ENCODE results near the gene PRR7.
"Not testable (repeated sequence)": the region's sequence is repeated elsewhere in the genome, so short reads cannot be mapped to it uniquely, and the experiment has no call there.

PRR7 gene

GRCh38 chr5:177478711-177479646 is 32.4 kb downstream of the PRR7 start:
- no peaks in the 10 kb centered on the region for H3K9me3 ChIP-seq (ENCODE audit: control insufficient read depth in 1 of 2, low read length in 2 of 2)
- H3K27ac ChIP-seq (ENCODE audit: low read depth, low read length), result no peak overlapping the region
- H3K27me3 ChIP-seq (ENCODE audit: control insufficient read depth in 1 of 2, insufficient read depth in 2 of 2, low read length in 2 of 2), result no peaks in the 10 kb centered on the region
- H3K4me3 ChIP-seq (ENCODE audit: low read depth in 1 of 2, low read length in 2 of 2), result no peak overlapping the region
- H3K36me3 ChIP-seq (ENCODE audit: control insufficient read depth in 1 of 2, insufficient read depth in 2 of 2, low read length in 2 of 2), result peaks cover 0 to 4% of the 10 kb centered on the region in 2 donors
- peaks cover 12 to 15% of the 10 kb centered on the region in 2 donors for H3K4me1 ChIP-seq (ENCODE audit: control insufficient read depth in 1 of 2, insufficient read depth in 2 of 2, low read length in 2 of 2)
- H3K9ac ChIP-seq (ENCODE audit: low read depth in 1 of 2, low read length in 2 of 2), result no peak overlapping the region

- Histone ChIP-seq H3K27ac (ENCODE audit: low read depth, low read length) (no peak overlapping the region), H3K9ac (ENCODE audit: low read depth in 1 of 2, low read length in 2 of 2) (no peak overlapping the region), H3K4me1 (ENCODE audit: control insufficient read depth in 1 of 2, insufficient read depth in 2 of 2, low read length in 2 of 2) (peaks cover 12 to 15% of the 10 kb centered on the region in 2 donors)
Observed at GRCh38 chr5:177479774-177480173, 33.2 kb downstream of the PRR7 start.

GRCh38 chr5:177482359-177482795 is 35.8 kb downstream of the PRR7 start:
- Histone ChIP-seq H3K27ac (ENCODE audit: low read depth, low read length) (no peak overlapping the region), H3K4me1 (ENCODE audit: control insufficient read depth in 1 of 2, insufficient read depth in 2 of 2, low read length in 2 of 2) (peaks cover 12 to 15% of the 10 kb centered on the region in 2 donors), H3K9me3 (ENCODE audit: control insufficient read depth in 1 of 2, low read length in 2 of 2) (no peaks in the 10 kb centered on the region), H3K4me3 (ENCODE audit: low read depth in 1 of 2, low read length in 2 of 2) (no peak overlapping the region), H3K36me3 (ENCODE audit: control insufficient read depth in 1 of 2, insufficient read depth in 2 of 2, low read length in 2 of 2) (peaks cover 0 to 7% of the 10 kb centered on the region in 2 donors), H3K9ac (ENCODE audit: low read depth in 1 of 2, low read length in 2 of 2) (no peak overlapping the region), H3K27me3 (ENCODE audit: control insufficient read depth in 1 of 2, insufficient read depth in 2 of 2, low read length in 2 of 2) (no peaks in the 10 kb centered on the region)

More at GRCh38 chr5:177479774-177480173, 33.2 kb downstream of the PRR7 start:
- no peak overlapping the region for H3K4me3 ChIP-seq (ENCODE audit: low read depth in 1 of 2, low read length in 2 of 2)
- no peaks in the 10 kb centered on the region for H3K9me3 ChIP-seq (ENCODE audit: control insufficient read depth in 1 of 2, low read length in 2 of 2)
- H3K36me3 ChIP-seq (ENCODE audit: control insufficient read depth in 1 of 2, insufficient read depth in 2 of 2, low read length in 2 of 2), result peaks cover 0 to 6% of the 10 kb centered on the region in 2 donors
- H3K27me3 ChIP-seq (ENCODE audit: control insufficient read depth in 1 of 2, insufficient read depth in 2 of 2, low read length in 2 of 2), result no peaks in the 10 kb centered on the region

- H3K9me3 ChIP-seq (ENCODE audit: control insufficient read depth in 1 of 2, low read length in 2 of 2), result no peaks in the 10 kb centered on the region
- no peaks in the 10 kb centered on the region for H3K27me3 ChIP-seq (ENCODE audit: control insufficient read depth in 1 of 2, insufficient read depth in 2 of 2, low read length in 2 of 2)
- no peak overlapping the region for H3K27ac ChIP-seq (ENCODE audit: low read depth, low read length)
- no peak overlapping the region for H3K4me3 ChIP-seq (ENCODE audit: low read depth in 1 of 2, low read length in 2 of 2)
- H3K36me3 ChIP-seq (ENCODE audit: control insufficient read depth in 1 of 2, insufficient read depth in 2 of 2, low read length in 2 of 2), result peaks cover 6 to 11% of the 10 kb centered on the region in 2 donors
- H3K4me1 ChIP-seq (ENCODE audit: control insufficient read depth in 1 of 2, insufficient read depth in 2 of 2, low read length in 2 of 2), result peaks cover 12 to 15% of the 10 kb centered on the region in 2 donors
- no peak overlapping the region for H3K9ac ChIP-seq (ENCODE audit: low read depth in 1 of 2, low read length in 2 of 2)
Observed at GRCh38 chr5:177483042-177483441, 36.4 kb downstream of the PRR7 start.

- H3K9me3 ChIP-seq (ENCODE audit: control insufficient read depth in 1 of 2, low read length in 2 of 2), result no peaks in the 10 kb centered on the region
- no peaks in the 10 kb centered on the region for H3K27me3 ChIP-seq (ENCODE audit: control insufficient read depth in 1 of 2, insufficient read depth in 2 of 2, low read length in 2 of 2)
- H3K9ac ChIP-seq (ENCODE audit: low read depth in 1 of 2, low read length in 2 of 2), result no peak overlapping the region
- no peak overlapping the region for H3K4me3 ChIP-seq (ENCODE audit: low read depth in 1 of 2, low read length in 2 of 2)
- H3K27ac ChIP-seq (ENCODE audit: low read depth, low read length), result no peak overlapping the region
- peaks cover 6 to 19% of the 10 kb centered on the region in 2 donors for H3K36me3 ChIP-seq (ENCODE audit: control insufficient read depth in 1 of 2, insufficient read depth in 2 of 2, low read length in 2 of 2)
- H3K4me1 ChIP-seq (ENCODE audit: control insufficient read depth in 1 of 2, insufficient read depth in 2 of 2, low read length in 2 of 2), result peaks cover 7 to 12% of the 10 kb centered on the region in 2 donors
Observed at GRCh38 chr5:177483994-177484901, 37.6 kb downstream of the PRR7 start.

GRCh38 chr5:177484902-177485549 is 38.4 kb downstream of the PRR7 start:
- no peaks in the 10 kb centered on the region for H3K27me3 ChIP-seq (ENCODE audit: control insufficient read depth in 1 of 2, insufficient read depth in 2 of 2, low read length in 2 of 2)
- peaks cover 6 to 19% of the 10 kb centered on the region in 2 donors for H3K36me3 ChIP-seq (ENCODE audit: control insufficient read depth in 1 of 2, insufficient read depth in 2 of 2, low read length in 2 of 2)
- peaks cover 0 to 6% of the 10 kb centered on the region in 2 donors for H3K4me1 ChIP-seq (ENCODE audit: control insufficient read depth in 1 of 2, insufficient read depth in 2 of 2, low read length in 2 of 2)
- H3K9ac ChIP-seq (ENCODE audit: low read depth in 1 of 2, low read length in 2 of 2), result no peak overlapping the region
- H3K9me3 ChIP-seq (ENCODE audit: control insufficient read depth in 1 of 2, low read length in 2 of 2), result no peaks in the 10 kb centered on the region
- H3K4me3 ChIP-seq (ENCODE audit: low read depth in 1 of 2, low read length in 2 of 2), result no peak overlapping the region
- H3K27ac ChIP-seq (ENCODE audit: low read depth, low read length), result no peak overlapping the region

- H3K9me3 ChIP-seq (ENCODE audit: control insufficient read depth in 1 of 2, low read length in 2 of 2); H3K9ac ChIP-seq (ENCODE audit: low read depth in 1 of 2, low read length in 2 of 2); H3K4me1 ChIP-seq (ENCODE audit: control insufficient read depth in 1 of 2, insufficient read depth in 2 of 2, low read length in 2 of 2); H3K27ac ChIP-seq (ENCODE audit: low read depth, low read length); H3K27me3 ChIP-seq (ENCODE audit: control insufficient read depth in 1 of 2, insufficient read depth in 2 of 2, low read length in 2 of 2); H3K4me3 ChIP-seq (ENCODE audit: low read depth in 1 of 2, low read length in 2 of 2): not testable (repeated sequence)
- H3K36me3 ChIP-seq (ENCODE audit: control insufficient read depth in 1 of 2, insufficient read depth in 2 of 2, low read length in 2 of 2), result peaks cover 6 to 19% of the 10 kb centered on the region in 2 donors
Observed at GRCh38 chr5:177485753-177486152, 39.1 kb downstream of the PRR7 start.

GRCh38 chr5:177486256-177486655 is 39.6 kb downstream of the PRR7 start:
- Histone ChIP-seq H3K4me1 (ENCODE audit: control insufficient read depth in 1 of 2, insufficient read depth in 2 of 2, low read length in 2 of 2) (peaks cover 0 to 4% of the 10 kb centered on the region in 2 donors), H3K4me3 (ENCODE audit: low read depth in 1 of 2, low read length in 2 of 2) (no peak overlapping the region), H3K9me3 (ENCODE audit: control insufficient read depth in 1 of 2, low read length in 2 of 2) (no peaks in the 10 kb centered on the region), H3K36me3 (ENCODE audit: control insufficient read depth in 1 of 2, insufficient read depth in 2 of 2, low read length in 2 of 2) (peaks cover 6 to 19% of the 10 kb centered on the region in 2 donors), H3K27ac (ENCODE audit: low read depth, low read length) (no peak overlapping the region), H3K27me3 (ENCODE audit: control insufficient read depth in 1 of 2, insufficient read depth in 2 of 2, low read length in 2 of 2) (no peaks in the 10 kb centered on the region), H3K9ac (ENCODE audit: low read depth in 1 of 2, low read length in 2 of 2) (no peak overlapping the region)

GRCh38 chr5:177487144-177487543 is 40.5 kb downstream of the PRR7 start:
- Histone ChIP-seq H3K4me1 (ENCODE audit: control insufficient read depth in 1 of 2, insufficient read depth in 2 of 2, low read length in 2 of 2) (peaks cover 0 to 4% of the 10 kb centered on the region in 2 donors), H3K36me3 (ENCODE audit: control insufficient read depth in 1 of 2, insufficient read depth in 2 of 2, low read length in 2 of 2) (peaks cover 6 to 19% of the 10 kb centered on the region in 2 donors), H3K4me3 (ENCODE audit: low read depth in 1 of 2, low read length in 2 of 2) (no peak overlapping the region)

More at GRCh38 chr5:177487144-177487543, 40.5 kb downstream of the PRR7 start:
- H3K27me3 ChIP-seq (ENCODE audit: control insufficient read depth in 1 of 2, insufficient read depth in 2 of 2, low read length in 2 of 2), result no peaks in the 10 kb centered on the region
- H3K27ac ChIP-seq (ENCODE audit: low read depth, low read length), result no peak overlapping the region
- no peak overlapping the region for H3K9ac ChIP-seq (ENCODE audit: low read depth in 1 of 2, low read length in 2 of 2)
- no peaks in the 10 kb centered on the region for H3K9me3 ChIP-seq (ENCODE audit: control insufficient read depth in 1 of 2, low read length in 2 of 2)

Measured in duodenal mucosa (tissue), 2 donors.